SIG-M5 (cell line): ENCODE measurements around the gene HARBI1.

Experiments
- DNase-seq: peaks from one replicate; lab custom pipeline; 2025; lab: John Stamatoyannopoulos, UW

HARBI1 gene, protein sequence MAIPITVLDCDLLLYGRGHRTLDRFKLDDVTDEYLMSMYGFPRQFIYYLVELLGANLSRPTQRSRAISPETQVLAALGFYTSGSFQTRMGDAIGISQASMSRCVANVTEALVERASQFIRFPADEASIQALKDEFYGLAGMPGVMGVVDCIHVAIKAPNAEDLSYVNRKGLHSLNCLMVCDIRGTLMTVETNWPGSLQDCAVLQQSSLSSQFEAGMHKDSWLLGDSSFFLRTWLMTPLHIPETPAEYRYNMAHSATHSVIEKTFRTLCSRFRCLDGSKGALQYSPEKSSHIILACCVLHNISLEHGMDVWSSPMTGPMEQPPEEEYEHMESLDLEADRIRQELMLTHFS

DNA sequence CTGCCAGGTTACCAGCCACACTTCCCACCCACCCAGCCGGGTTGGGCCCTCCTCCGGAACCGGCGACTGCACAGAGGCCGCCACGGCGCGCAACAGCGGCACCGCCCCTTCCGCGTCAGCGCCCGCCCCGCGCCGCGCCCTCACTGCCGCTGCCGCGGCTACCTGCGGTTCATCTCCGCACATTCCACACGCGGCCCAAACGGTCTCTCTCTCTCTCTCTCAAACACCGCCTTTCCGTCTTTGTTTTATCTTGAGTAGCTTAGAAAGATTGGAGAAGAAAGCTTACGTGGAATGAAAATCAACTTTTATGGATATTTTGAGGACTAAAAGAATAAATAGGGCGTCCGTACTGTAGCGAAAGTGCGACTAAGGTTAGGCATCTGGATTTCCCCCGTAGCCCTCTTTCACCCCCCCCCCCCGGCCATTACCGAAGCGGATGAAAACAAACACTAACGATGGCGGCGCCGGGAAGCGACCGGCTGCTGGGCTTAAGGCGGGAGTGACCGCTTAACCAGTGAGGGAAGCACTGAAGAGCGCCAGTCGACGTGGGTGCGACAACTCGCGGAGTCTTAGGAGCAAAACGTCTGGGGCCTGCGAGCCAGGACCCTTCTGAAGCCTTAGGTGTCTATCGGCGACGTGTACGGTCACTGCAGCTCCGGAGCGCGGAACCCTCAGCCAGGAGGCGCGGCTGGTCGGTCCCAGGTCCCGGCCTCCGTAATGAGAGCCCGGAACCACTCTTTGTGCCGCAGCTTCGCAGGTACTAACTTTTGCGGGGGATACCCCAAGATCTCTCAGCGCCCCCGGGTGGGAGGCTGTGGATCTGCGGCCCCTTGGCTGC lies at the start of gene HARBI1, which contains the start of gene ATG13:
Gene HARBI1 (minus strand): TSS at position 94 of the 838 bp plus-strand sequence. CDS start 990 bp downstream, outside the sequence.
Gene ATG13 (plus strand): TSS at position 420 of the 838 bp plus-strand sequence. CDS start 26,739 bp downstream, outside the sequence.
- DNase-seq = no peak

DNA sequence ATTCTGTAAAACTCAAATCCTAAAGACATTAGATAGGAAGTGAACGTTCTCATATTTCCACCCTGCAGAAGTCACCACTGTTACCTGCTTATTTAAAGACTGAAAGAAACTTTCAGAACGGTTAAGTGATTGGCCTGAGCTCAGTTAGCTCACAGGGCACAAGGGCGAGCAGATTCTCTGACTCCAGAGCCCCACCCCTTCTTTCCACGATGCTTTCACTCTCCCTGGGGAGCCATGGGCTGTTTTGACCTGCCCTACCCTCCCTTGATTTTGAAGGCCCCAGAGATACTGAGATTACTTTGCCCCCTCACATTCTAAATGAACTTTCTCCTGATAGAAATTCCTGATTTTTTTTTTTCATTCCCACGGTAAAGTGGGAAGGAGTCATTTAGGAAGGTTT lies 49.5 kb upstream of the HARBI1 start:
- no peak for DNase-seq

DNA sequence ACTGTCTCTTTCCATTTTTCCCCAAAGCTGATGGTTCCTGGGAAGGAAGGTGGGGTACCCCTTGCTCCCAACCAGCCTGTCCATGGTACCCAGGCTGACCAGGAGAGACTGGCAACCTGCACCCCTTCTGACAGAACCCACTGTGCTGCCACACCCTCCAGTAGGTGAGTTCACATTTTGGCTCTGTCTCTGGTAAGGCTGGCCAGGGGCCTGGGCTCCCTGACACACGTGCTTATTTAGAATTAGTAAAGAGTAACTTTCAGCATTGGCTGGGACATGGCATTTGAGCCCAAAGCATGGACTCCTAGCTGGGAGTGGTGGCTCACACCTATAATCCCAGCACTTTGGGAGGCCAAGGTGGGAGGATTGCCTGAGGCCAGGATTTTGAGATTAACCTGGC lies 48.3 kb upstream of the HARBI1 start:
- DNase-seq = no peak

DNA sequence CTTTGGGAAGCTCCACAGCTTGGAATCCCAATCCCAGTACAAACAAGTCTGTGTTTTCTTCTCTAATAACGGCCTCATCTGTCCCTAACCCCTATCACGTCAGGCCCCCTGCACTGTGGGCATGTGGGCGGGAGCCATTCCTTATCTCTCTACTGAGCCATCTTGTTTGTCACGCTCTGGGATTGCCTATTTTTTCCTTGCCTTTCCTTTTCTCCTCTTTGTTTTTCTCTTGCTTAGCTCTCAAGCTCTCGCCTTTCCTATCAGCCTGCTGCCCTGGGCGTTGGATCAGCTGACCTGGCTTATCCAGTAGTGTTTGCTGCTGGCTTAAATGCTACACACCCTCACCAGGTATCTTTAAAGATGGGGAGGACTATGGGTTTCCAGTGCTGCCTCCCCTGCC lies 47.6 kb upstream of the HARBI1 start:
- no peak for DNase-seq

DNA sequence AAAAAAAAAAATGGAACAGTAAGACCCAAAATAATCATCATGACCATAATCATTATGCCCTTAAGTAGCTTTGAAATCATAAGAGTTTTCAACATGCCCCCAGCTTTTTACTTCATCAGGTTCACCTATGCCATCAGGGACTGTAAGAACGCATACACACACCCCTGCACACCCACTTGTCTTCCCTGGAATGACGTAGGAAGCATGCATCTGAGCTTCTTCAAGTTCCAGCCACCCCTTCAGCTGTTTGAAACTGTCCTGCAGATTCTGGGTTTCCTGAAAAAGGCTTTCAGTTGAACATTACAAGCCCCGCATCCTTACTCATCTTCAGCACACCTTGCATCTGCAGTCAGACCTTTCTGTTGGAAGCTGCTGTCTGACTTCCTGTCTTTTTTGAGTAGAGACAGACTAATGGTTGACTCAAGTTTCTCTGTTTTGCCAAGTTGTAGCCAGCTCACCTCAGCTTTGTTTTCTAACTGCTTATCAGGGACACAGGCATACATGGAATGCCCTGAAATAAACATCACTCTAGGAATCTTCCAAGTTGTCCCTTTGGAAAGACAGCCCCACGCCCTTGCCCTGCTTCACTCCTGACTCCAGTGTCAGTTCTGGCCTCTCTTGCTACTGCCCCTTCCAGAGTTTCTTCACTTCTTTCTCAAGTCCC lies 46.4 kb upstream of the HARBI1 start:
- DNase-seq = no peak

DNA sequence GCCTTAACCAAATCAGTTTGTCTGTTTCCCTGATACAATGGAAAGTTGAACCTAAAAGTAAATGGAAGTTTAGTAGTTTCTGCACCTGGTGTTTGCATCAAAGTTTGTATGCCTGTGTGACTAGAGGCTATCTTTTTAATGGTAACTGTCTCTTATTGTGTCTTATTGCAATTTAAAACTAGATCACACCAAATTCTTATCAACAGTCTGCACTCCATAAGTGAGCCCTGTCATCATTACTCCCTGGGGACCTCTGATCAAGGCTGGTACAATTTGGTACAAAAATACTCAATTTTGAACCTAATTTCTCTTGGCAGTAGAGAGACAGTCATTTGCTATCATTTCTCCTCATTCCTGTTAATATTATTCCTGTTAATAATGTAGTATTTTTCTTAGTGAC lies 45.3 kb upstream of the HARBI1 start:
- DNase-seq = no peak

DNA sequence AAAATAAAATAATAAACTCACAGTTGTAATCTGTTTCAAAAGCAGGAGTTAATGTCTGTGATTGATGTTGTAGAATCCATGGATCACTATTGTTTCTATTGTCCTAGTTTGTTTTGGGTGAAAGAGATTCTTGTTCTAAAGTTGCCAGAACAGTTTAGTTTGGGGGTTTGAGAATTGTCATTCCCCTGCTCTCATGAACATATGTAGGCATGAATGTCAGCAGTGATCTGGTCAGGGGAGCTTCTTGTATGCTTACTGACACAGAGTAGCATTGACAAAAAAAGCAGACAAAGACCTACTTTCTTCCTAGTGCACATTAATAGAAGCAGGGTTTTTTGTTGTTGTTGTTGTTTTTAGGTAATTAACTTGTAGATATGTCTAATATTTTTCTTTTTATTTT lies 44.8 kb upstream of the HARBI1 start:
- DNase-seq = no peak

DNA sequence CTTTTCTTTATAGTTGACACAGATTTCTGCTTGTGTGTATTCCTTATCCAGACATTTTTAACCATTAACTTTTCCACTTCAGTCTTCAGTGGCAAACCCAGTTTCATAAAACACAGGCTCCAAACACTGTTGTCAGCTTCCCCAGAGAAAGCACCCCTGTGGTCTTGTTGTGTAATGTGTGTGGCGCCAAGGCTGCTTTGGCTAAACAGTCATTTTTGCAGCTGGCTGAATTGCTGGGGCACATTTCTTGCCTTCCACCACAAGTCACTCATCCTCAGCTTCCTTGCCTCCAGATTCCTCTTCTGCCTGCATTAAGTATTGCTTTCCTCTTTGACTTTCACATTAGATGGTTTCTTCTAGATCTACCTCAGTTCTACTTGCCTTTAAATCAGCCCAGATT lies 42.9 kb upstream of the HARBI1 start:
- DNase-seq = peak; percentile 77

DNA sequence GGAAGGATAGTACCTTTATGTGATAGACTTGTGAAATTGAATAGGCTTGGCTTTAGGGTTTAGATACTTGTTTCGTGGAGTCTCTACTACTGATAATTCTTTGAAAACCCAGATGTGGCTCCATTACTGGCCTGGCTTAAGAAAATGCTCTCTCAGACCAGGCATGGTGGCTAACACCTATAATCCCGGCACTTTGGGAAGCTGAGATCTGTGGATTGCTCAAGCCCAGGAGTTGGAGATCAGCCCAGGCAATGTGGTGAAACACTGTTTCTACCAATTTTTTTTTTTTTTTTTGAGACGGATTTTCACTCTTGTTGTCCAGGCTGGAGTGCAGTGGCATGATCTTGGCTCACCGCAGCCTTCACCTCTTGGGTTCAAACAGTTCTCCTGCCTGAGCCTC lies 41.2 kb upstream of the HARBI1 start:
- no peak for DNase-seq

DNA sequence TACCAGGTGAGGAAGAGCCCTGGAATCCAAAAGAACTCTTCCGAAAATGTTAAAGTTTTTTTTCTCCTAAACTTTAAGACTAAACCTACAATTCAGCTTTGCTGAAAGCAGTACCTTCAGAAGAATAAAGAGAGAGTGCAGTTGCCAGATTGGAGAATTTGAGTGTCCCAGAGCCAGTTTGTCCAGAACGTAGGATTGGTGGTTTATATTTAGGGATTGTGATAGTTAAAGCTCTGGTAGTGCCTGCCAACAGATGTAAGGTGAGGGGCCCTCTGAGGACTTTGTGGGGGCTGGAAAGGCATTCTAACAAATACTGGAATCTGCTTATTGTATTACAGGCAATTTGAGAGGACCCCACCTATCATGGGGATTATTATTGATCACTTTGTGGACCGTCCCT lies 40.2 kb upstream of the HARBI1 start:
- DNase-seq = no peak

DNA sequence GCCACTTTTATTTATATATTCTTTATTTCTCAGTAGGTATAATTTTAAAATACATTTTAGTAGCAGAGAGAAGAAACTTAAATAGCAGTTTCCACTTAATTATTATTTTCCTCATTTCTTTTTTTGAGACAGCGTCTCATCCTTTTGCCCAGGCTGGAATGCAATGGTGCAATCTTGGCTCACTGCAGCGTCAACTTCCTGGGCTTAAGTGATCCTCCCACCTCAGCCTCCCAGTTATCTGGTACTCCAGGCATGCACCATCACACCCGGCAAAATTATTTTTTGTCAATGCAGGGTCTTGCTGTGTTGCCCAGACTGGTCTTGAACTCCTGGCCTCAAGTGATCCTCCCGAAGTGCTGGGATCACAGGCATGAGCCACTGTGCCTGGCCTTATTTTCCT lies 38.6 kb upstream of the HARBI1 start:
- no peak for DNase-seq

DNA sequence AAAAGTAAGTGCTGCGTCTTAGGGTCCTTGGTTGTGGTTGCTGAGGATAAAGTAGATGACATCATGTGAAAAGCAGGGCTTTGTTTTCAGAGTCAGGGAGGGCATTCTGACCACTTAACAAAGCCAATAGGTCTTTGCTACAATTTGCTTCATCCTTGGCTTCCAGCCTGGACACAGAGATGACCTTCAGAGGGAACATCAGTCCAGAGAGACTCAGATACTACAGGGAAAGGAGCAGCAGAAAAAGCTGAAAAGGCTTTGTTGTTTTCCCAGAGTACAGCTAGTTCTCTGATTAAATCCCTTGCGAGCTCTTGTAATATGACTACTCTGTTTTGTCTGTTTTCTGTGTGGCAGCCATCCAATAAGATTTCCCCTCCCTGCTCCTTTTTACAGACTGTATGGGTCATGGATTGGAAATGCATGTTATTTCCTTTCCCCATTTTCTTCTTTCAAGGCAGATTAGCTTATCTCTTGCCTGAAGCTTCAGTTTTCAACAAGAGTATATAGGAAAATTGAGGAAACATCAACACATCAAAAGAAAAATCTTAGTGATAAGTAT lies 32.2 kb upstream of the HARBI1 start:
- no peak for DNase-seq

DNA sequence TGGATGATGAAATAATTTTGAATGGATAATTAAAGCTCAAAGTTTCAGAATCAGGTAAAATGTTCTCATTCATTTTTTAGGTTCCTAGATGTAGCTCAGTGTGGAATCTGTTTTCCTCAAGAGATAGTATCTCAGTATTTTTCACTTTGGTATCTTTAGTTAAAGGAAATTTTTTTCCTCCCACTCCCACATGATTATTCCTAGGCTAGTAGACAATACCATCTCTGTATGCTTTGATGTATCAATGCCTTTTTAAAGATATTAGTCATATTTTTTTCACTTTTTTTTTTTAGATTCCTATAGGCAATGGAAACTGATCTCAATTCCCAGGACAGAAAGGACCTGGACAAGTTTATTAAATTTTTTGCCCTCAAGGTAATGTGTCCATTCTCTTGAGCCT lies 27.0 kb upstream of the HARBI1 start:
- no peak for DNase-seq

DNA sequence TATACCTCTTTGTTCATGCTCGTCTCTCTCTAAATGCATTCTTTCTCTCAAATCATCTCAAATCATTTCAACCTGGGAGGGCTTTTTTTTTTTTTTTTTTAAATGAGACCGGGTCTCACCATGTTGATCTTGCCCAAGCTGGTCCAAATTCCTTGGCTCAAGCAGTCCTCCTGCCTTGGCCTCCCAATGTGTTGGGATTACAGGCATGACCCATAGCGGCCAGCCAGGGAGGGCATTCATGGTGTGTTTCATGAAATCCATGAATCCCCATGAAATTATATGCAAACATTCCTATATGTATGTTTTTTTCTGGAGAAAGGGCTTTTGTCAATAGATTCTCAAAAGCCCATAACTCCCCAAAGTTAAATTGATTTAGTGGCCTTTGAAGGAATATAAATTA lies 26.5 kb upstream of the HARBI1 start:
- DNase-seq = no peak

DNA sequence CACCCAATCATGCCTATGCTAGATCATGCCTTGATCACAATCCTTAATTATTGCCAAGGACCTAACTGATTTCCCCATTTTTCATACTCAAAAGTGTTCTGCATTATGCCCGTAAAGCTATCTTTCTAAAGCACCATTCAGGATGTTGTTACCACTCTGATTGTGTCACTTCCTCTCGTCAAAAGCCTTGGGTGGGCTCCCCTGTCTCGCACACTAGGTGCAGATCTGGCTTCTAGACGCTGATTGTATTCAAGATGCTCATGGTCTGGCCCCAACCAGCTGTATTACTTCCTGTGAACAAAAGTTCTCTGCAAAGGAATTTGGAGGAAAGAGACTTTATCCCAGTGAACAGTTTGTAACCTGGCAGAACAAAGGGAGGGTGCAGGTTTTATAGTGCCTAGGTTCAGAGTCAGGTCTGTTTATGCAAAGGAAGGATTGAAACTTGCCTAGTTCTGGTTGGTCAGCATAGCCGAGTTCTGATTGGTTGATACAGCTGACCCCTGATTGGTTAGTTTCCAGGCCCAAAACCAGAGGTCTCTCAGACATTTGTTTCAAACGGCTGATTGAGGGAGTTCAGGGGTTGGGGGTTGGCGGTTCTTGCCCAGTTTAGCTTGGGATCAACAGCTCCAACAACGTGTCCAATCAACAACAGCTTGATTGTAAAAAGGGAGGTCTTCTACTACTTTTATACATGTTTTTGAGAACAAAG lies 25.8 kb upstream of the HARBI1 start:
- no peak for DNase-seq

DNA sequence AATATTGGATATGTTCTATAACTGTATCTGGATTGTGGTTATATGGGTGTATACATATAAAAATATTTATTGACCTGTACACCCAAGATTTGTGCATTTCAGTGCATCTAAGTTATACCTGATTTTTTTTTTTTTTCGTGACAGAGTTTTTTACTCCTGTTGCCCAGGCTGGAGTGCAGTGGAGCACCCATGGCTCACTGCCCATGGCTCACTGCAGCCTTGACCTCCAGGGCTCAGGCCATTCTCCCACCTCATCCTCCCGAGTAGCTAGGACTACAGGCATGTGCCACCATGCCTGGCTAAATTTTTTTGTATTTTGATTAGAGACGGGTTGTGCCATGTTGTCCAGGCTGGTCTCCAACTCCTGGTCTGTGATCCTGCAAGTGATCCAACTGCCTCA lies 24.6 kb upstream of the HARBI1 start:
- DNase-seq = no peak

DNA sequence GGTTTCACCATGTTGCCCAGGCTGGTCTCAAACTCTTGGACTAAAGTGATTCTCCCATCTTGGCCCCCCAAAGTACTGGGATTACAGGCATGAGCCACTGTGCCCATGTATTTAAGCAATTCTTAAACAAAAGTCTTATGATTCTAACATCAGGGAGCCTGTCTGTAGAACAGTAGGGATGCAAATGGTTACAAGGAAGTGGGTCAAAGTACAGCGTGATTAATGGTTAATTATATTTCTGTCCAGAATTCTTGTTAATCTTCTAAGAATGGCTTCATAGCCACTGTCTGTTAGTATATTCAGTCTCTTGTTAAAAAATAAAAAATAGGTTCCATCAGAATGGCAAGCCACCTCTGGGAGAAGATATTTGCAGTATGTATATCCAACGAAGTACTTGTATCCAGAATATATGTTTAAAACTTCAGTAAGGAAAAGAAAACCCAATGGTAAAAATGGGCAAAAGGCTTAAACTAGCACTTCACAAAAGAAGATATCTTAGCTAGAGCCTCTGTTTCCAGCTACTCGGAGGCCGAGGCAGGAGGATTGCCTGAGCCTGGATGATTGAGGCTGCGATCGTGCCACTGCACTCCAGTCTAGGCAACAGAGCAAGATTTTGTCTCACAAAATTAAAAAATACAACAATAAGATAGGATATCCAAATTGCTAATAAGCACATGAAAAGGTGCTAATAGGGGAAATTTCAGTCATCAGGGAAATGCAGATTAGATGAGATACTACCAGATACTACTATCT lies 23.2 kb upstream of the HARBI1 start:
- DNase-seq = no peak

DNA sequence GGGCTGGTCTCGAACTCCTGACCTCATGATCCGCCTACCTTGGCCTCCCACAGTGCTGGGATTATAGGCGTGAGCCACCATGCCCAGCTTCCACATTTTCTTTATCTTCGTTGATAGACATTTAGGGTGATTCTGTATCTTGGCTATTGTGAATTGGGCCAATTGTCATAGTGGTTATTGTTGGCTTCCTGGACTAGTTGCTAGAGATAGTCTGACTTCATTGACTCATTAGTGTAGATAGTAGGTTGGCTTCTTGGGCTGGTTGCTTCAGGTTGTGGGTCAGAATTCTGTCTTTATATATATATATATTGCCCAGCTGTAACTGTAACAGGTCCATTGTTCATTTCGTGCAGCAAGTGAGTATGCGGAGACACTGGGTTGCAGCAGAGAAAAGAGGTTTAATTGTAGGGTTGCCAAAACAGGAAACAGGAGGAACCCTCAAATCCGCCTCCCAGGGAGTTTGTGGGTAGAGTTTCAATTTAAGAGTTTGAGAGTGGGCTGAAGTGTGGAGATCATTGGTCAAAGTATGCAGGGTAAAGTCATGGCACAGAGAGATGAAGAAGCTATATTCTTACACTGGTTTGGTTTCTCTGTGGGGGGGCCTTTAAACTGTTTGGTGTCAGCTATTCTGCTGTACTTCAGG lies 22.3 kb upstream of the HARBI1 start:
- peak; percentile 82 for DNase-seq

DNA sequence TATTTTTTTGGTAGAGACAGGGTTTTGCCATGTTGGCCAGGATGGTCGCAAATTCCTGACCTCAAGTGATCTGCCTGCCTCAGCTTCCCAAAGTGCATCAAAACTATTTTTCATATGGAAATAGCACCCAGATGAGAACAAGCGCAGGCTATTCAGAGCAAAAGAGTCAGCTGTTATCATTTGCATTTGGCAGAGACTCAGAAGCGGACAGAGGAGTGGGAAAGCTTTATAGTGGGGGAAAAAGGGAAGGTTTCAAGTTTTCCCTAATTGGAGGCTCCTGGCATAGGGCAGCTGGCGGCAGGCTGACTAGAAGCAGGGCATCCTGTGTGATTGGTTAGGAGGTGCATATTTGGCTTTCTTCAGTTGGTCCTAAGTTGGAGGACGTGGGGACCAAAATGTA lies 20.5 kb upstream of the HARBI1 start:
- no peak for DNase-seq

DNA sequence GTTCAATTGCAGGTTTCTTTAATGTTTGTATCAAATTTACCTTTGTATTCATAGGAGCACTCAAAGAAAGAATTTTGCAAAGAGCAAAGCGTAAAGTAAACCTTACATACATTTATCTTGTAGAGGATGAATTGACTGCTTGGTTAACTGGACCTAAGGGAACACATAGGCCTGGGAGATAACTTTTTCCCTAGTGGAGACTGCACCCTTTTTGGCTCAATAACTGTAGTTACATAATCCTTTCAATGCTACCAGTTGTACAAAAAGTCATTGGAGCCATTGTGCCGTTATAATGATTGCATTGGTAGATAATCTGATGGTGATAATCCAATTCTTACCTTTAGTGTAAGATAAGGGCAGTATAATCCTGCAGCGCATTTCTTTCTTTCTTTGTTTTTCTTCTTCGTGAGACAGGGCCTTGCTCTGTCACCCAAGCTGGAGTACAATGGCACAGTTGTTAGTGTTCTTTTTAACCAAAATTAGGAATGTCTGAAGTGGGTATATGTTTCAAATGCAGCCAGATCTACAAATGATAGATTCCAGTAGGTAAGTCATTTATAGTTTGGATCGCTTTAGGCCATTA lies 18.6 kb upstream of the HARBI1 start:
- DNase-seq = no peak
